GM12891 (cell line): ENCODE measurements around the gene SPIRE1.

ENCODE experiments used
- PAX5 ChIP-seq: IDR thresholded peaks from 2 replicates; pipeline ENCODE4 v1.6.1; 2011; ENCODE audit warnings: low read length, moderate library complexity, mild to moderate bottlenecking; ENCODE audit not compliant: insufficient read depth, severe bottlenecking
- POLR2A ChIP-seq: IDR thresholded peaks from 2 replicates; pipeline ENCODE4 v1.6.1; 2011; ENCODE audit warnings: low read depth, low read length, control low read depth
- POLR2AphosphoS5 ChIP-seq: IDR thresholded peaks from 2 replicates; pipeline ENCODE4 v1.6.1; 2011; ENCODE audit warnings: low read depth, low read length, control low read depth
- TAF1 ChIP-seq: IDR thresholded peaks from 2 replicates; pipeline ENCODE4 v1.6.1; 2011; ENCODE audit warnings: low read depth, low read length, control low read depth

- TF ChIP-seq POLR2A (no peak), POLR2AphosphoS5 (no peak), TAF1 (no peak), PAX5 (no peak)
Observed at GRCh38 chr18:12477606-12478005, 180.3 kb downstream of the SPIRE1 start.
